Measurements from ENCODE around the gene DHX15.

GRCh38 chr4:24569662-24570061 is 14.7 kb downstream of the DHX15 start:
- TF ChIP-seq CTCF (conservative IDR thresholded peaks at IDR 0.05; ENCODE audit: low read length) (no peak), EZH2phosphoT487 (IDR thresholded peaks at IDR 0.05; ENCODE audit: borderline replicate concordance) (no peak)

Data from Loucy (cell line).